Measurements from ENCODE around the gene ATG10.

DNA sequence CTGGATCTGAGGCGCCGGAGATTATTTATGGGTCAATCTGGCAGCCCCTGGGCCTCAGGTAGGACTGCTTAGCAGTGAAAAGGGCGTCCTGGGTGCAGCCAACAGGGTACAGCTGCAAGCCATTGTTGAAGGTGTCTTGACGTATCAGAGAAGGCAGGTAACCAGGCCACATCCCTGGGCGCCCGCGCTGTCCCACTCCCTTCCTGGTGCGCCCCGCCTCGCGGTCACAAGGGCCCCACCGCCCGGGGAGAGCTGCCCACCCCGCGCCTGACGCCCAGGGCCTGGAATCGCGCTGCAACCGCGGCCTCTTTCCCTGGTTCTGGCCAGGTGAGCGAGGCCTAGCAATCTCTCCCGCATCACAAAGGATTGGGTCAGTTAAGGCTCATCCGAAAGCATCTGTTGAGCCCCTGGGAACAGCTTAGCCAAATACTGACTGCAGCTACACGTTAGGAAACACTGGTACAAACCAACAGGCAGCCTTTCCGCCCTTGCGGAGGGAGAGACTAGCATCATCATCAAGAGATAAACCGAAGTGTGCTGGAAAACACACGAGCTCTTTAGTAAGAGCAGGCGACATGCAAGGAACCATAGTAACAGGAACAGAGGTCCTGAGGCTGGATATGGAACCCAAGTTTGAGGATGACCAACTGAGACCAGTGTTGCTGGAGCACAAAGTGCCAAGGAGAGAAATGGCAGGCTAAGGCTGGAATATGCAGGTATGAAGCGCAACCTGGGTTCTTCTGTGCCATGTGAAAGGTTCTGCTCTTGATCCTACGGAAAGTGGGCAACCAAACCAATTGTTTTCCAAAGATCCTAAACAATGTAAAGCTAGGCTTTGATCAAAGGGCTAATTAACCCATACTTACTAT is 302.8 kb downstream of the ATG10 start:
- TF ChIP-seq MXI1 (conservative IDR thresholded peaks at IDR 0.05; ENCODE audit: poor library complexity, severe bottlenecking): no peak
- TF ChIP-seq, protein P1, sequence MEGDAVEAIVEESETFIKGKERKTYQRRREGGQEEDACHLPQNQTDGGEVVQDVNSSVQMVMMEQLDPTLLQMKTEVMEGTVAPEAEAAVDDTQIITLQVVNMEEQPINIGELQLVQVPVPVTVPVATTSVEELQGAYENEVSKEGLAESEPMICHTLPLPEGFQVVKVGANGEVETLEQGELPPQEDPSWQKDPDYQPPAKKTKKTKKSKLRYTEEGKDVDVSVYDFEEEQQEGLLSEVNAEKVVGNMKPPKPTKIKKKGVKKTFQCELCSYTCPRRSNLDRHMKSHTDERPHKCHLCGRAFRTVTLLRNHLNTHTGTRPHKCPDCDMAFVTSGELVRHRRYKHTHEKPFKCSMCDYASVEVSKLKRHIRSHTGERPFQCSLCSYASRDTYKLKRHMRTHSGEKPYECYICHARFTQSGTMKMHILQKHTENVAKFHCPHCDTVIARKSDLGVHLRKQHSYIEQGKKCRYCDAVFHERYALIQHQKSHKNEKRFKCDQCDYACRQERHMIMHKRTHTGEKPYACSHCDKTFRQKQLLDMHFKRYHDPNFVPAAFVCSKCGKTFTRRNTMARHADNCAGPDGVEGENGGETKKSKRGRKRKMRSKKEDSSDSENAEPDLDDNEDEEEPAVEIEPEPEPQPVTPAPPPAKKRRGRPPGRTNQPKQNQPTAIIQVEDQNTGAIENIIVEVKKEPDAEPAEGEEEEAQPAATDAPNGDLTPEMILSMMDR (IDR thresholded peaks at IDR 0.05; ENCODE audit: poor library complexity, severe bottlenecking): no peak
- no peak for TF ChIP-seq EP300 (conservative IDR thresholded peaks at IDR 0.05; ENCODE audit: poor library complexity, severe bottlenecking)
- no peak for TF ChIP-seq SMC3 (conservative IDR thresholded peaks at IDR 0.05; ENCODE audit: poor library complexity)
- TF ChIP-seq RAD21 (conservative IDR thresholded peaks at IDR 0.05): no peak

Measured in neural cell (in vitro differentiated cells).